Measurements from ENCODE around the gene PARD3B. TPM values are rescaled to one million over a fixed set of nuclear protein-coding genes. Genes with fewer than 3 reads are reported as not detected.
A peak's percentile ranks its signal among the peaks of the same experiment; 100 is the strongest.

Gene PARD3B
- total and polyA plus RNA-seq, 8 donors, result 18.5 to 24.6 (median 21.1) TPM

GRCh38 chr2:204650611-204651010 lies 105.3 kb downstream of the PARD3B start:
- ATAC-seq (no peak), DNase-seq (no peak)
- Histone ChIP-seq H3K4me3 (no peak overlapping the region), H3K4me1 (peaks cover 0 to 7% of the 10 kb centered on the region in 2 donors), H3K36me3 (no peaks in the 10 kb centered on the region), H3K27me3 (no peaks in the 10 kb centered on the region), H3K27ac (no peak overlapping the region), H3K9me3 (peaks cover 0 to 9% of the 10 kb centered on the region in 2 donors)
- intact Hi-C loops (cut with DNase I), result no loop called here
- TF ChIP-seq CTCF (IDR thresholded peaks at IDR 0.05), result no peak

- no peak for TF ChIP-seq CTCF (IDR thresholded peaks at IDR 0.05)
- no peak for ATAC-seq
- no peak overlapping the region for H3K4me3 ChIP-seq
Observed at GRCh38 chr2:204652063-204652462, 106.8 kb downstream of the PARD3B start.

GRCh38 chr2:204654669-204655068 lies 109.4 kb downstream of the PARD3B start:
- H3K27me3 ChIP-seq, result no peaks in the 10 kb centered on the region
- H3K27ac ChIP-seq, result no peak overlapping the region
- H3K9me3 ChIP-seq, result peaks cover 0 to 9% of the 10 kb centered on the region in 2 donors
- peaks cover 0 to 7% of the 10 kb centered on the region in 2 donors for H3K4me1 ChIP-seq
- no peak overlapping the region for H3K4me3 ChIP-seq
- peak in 1 of 4 donors; percentile 32 for DNase-seq
- H3K36me3 ChIP-seq, result no peaks in the 10 kb centered on the region
- intact Hi-C loops (cut with DNase I), result no loop called here
- ATAC-seq, result no peak
- TF ChIP-seq CTCF (IDR thresholded peaks at IDR 0.05), result no peak

More at GRCh38 chr2:204652063-204652462, 106.8 kb downstream of the PARD3B start:
- Histone ChIP-seq H3K36me3 (no peaks in the 10 kb centered on the region), H3K27ac (no peak overlapping the region), H3K4me1 (peaks cover 0 to 7% of the 10 kb centered on the region in 2 donors), H3K9me3 (peaks cover 0 to 9% of the 10 kb centered on the region in 2 donors), H3K27me3 (no peaks in the 10 kb centered on the region)
- DNase-seq, result no peak
- intact Hi-C loops (cut with DNase I), result no loop called here

GRCh38 chr2:204655101-204655500 lies 109.8 kb downstream of the PARD3B start:
- no peaks in the 10 kb centered on the region for H3K36me3 ChIP-seq
- ATAC-seq (peak; percentile 69), DNase-seq (peak in 1 of 4 donors; percentile 32)
- H3K27ac ChIP-seq, result no peak overlapping the region
- intact Hi-C loops (cut with DNase I), result no loop called here
- H3K9me3 ChIP-seq, result peaks cover 0 to 9% of the 10 kb centered on the region in 2 donors
- no peak overlapping the region for H3K4me3 ChIP-seq
- peaks cover 0 to 7% of the 10 kb centered on the region in 2 donors for H3K4me1 ChIP-seq
- H3K27me3 ChIP-seq, result no peaks in the 10 kb centered on the region
- no peak for TF ChIP-seq CTCF (IDR thresholded peaks at IDR 0.05)

- intact Hi-C loops (cut with DNase I), result no loop called here
- H3K9me3 ChIP-seq, result peaks cover 0 to 9% of the 10 kb centered on the region in 2 donors
- H3K27ac ChIP-seq, result no peak overlapping the region
- H3K36me3 ChIP-seq, result no peaks in the 10 kb centered on the region
- H3K27me3 ChIP-seq, result no peaks in the 10 kb centered on the region
- no peak for TF ChIP-seq CTCF (IDR thresholded peaks at IDR 0.05)
- DNase-seq (no peak), ATAC-seq (no peak)
- H3K4me3 ChIP-seq, result no peak overlapping the region
- H3K4me1 ChIP-seq, result peaks cover 0 to 7% of the 10 kb centered on the region in 2 donors
Observed at GRCh38 chr2:204655626-204656025, 110.4 kb downstream of the PARD3B start.
